Fibroblast of lung (primary cell): ENCODE data around the gene INF2.

Experiments
- CTCF ChIP-seq, 2 donors: IDR thresholded peaks in 1 of 2; conservative IDR thresholded peaks in 1 of 2; 1 replicate in 1 of 2; 2 replicates in 1 of 2; pipeline ENCODE4 v1.5.1; 2011 to 2012; ENCODE audit warnings: low read length in 2 of 2, control low read depth in 1 of 2, inconsistent platforms in 1 of 2, low read depth in 1 of 2, mild to moderate bottlenecking in 1 of 2
- EZH2 ChIP-seq: IDR thresholded peaks from 2 replicates; pipeline ENCODE4 v1.5.1; 2012; ENCODE audit warnings: low read length, control low read depth, mild to moderate bottlenecking; ENCODE audit errors: missing control alignments

DNA sequence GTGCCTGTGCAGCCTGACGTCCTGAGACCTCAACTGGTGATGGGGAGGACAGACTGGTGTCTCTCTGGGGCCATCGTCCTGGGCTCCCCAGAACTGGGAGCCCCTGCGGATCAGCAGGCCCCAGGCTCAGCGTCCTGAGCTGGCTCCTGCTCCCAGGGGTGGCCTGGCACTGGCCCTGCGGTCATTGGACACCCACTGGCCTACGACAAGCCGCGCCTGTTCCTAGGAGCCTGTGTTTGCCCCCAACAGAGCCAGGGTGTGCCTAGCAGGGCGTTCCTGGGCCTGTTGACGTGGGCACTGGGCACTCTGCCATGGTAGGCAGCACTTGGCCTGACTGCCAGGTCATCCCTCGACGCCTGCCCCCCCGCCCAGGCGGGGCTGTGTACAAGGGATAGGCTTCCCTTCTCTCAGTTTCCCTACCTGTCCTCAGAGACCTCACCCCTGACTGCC is 43.0 kb downstream of the INF2 start:
- no peak for TF ChIP-seq CTCF (conservative IDR thresholded peaks at IDR 0.05 in 1 of 2, IDR thresholded peaks at IDR 0.05 in 1 of 2; ENCODE audit: low read depth in 1 of 2, low read length in 2 of 2)
- no peak for TF ChIP-seq EZH2
